ENCODE results near the gene METTL2B.

- TF ChIP-seq CTCF (IDR thresholded peaks at IDR 0.05; ENCODE audit: insufficient read depth, low read length, poor library complexity, severe bottlenecking) (no peak), EZH2phosphoT487 (conservative IDR thresholded peaks at IDR 0.05; ENCODE audit: low read length) (no peak)
Observed at GRCh38 chr7:128456255-128456725, 20.3 kb upstream of the METTL2B start.
